Neural progenitor cell (in vitro differentiated cells): Measurements from ENCODE around the gene OPA1. TPM values are rescaled to one million over a fixed set of nuclear protein-coding genes. Genes with fewer than 3 reads are reported as not detected.

ENCODE experiments used
- DNase-seq: peaks from one replicate; pipeline ENCODE4 v3.0.0-alpha.2; 2016; ENCODE audit warnings: low spot score
- H2AFZ ChIP-seq: fragments of 200-600 bp; sonication (generic); replicated peaks from 2 replicates; pipeline ENCODE4 v1.6.1; 2016; ENCODE audit warnings: antibody characterized with exemption
- H3F3A ChIP-seq: fragments of 200-600 bp; sonication (generic); 2 replicates; pipeline ENCODE4 v1.6.1; 2016; ENCODE audit warnings: antibody characterized with exemption, low read depth
- H3K27ac ChIP-seq: fragments of 200-600 bp; sonication (generic); 2 replicates; pipeline ENCODE4 v1.5.1; 2016; ENCODE audit warnings: mild to moderate bottlenecking
- H3K27me3 ChIP-seq: fragments of 200-600 bp; sonication (generic); 2 replicates; pipeline ENCODE4 v1.6.1; 2016; ENCODE audit warnings: mild to moderate bottlenecking, moderate library complexity
- H3K36me3 ChIP-seq: fragments of 200-600 bp; sonication (generic); 2 replicates; pipeline ENCODE4 v1.5.1; 2016
- H3K4me1 ChIP-seq: fragments of 200-600 bp; sonication (generic); 2 replicates; pipeline ENCODE4 v1.6.1; 2016; ENCODE audit warnings: mixed run types
- H3K4me2 ChIP-seq: fragments of 200-600 bp; sonication (generic); 2 replicates; pipeline ENCODE4 v1.6.1; 2016
- H3K4me3 ChIP-seq: fragments of 200-600 bp; sonication (generic); 2 replicates; pipeline ENCODE4 v1.5.1; 2016
- H3K79me2 ChIP-seq: fragments of 200-600 bp; sonication (generic); 2 replicates; pipeline ENCODE4 v1.6.1; 2016; ENCODE audit warnings: low read depth
- H3K9ac ChIP-seq: fragments of 200-600 bp; sonication (generic); 2 replicates; pipeline ENCODE4 v1.6.1; 2016
- H3K9me3 ChIP-seq: fragments of 200-600 bp; sonication (generic); 2 replicates; pipeline ENCODE4 v1.5.1; 2016; ENCODE audit warnings: low read depth
- H4K20me1 ChIP-seq: fragments of 200-600 bp; sonication (generic); 2 replicates; pipeline ENCODE4 v1.6.1; 2016; ENCODE audit warnings: low read depth
- H3K27ac Mint-ChIP-seq: 3 replicates; pipeline ENCODE4 v1.8.0; 2021; ENCODE audit warnings: mixed read lengths
- H3K27me3 Mint-ChIP-seq: 2 replicates; pipeline ENCODE4 v1.8.0; 2022; ENCODE audit warnings: low read depth, mild to moderate bottlenecking, inconsistent platforms, moderate library complexity, mixed read lengths; ENCODE audit not compliant: insufficient read depth
- H3K36me3 Mint-ChIP-seq: 3 replicates; pipeline ENCODE4 v1.8.0; 2021; ENCODE audit warnings: mixed read lengths
- H3K4me1 Mint-ChIP-seq: 3 replicates; pipeline ENCODE4 v1.8.0; 2021; ENCODE audit warnings: mixed read lengths
- H3K4me3 Mint-ChIP-seq: 3 replicates; pipeline ENCODE4 v1.8.0; 2021; ENCODE audit warnings: mild to moderate bottlenecking, moderate library complexity, mixed read lengths
- H3K9me3 Mint-ChIP-seq: 3 replicates; pipeline ENCODE4 v1.8.0; 2020; ENCODE audit warnings: mixed read lengths
- EZH2 ChIP-seq: fragments of 200-600 bp; sonication (generic); IDR thresholded peaks from 2 replicates; pipeline ENCODE4 v1.6.1; 2017; ENCODE audit warnings: antibody characterized with exemption, mild to moderate bottlenecking, moderate library complexity
- EZH2phosphoT487 ChIP-seq: fragments of 200-600 bp; sonication (generic); IDR thresholded peaks from 2 replicates; pipeline ENCODE4 v1.6.1; 2017; ENCODE audit warnings: antibody characterized with exemption
- total RNA-seq: library from RNA; depleted of rRNA; stranded (reverse); fragments of >200 nt; gene quantifications from 2 replicates; pipeline ENCODE4 v1.2.3, GENCODE V29; 2015; ENCODE audit warnings: low replicate concordance
- TF ChIP-seq, protein P1 (sequence below): fragments of 200-600 bp; sonication (generic); IDR thresholded peaks from 2 replicates; pipeline ENCODE4 v1.5.1; 2017; ENCODE audit warnings: antibody characterized with exemption, mild to moderate bottlenecking

The OPA1 gene
- total RNA-seq, 1 donor from 2014 or later, result 125 TPM

DNA sequence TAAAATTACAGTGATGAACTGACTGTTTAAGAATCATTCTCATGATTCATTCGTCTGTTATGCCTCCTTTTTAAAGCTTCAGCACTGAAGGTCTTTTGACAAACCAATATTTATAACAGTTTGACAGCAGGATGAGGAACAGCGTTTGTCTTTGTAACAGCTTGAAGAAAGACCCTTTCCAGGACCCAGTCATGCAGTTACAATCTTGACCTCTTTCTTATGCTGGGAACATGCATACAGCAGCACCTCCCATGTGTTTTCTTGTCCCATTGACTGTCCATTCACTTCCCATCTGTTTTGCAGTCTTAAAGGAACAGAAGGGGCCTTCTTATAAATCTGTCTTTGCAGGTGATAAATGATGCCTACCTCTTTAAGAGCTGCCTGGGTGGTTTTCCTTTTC is 87.2 kb downstream of the OPA1 start:
- no peak overlapping the region for H3K4me3 Mint-ChIP-seq
- H4K20me1 ChIP-seq, result no peaks in the 10 kb centered on the region
- H3K4me1 ChIP-seq, result peaks cover 14% of the 10 kb centered on the region
- peaks cover 6% of the 10 kb centered on the region for H3K27me3 Mint-ChIP-seq
- TF ChIP-seq EZH2phosphoT487 (no peak), EZH2 (no peak)
- TF ChIP-seq, protein P1, sequence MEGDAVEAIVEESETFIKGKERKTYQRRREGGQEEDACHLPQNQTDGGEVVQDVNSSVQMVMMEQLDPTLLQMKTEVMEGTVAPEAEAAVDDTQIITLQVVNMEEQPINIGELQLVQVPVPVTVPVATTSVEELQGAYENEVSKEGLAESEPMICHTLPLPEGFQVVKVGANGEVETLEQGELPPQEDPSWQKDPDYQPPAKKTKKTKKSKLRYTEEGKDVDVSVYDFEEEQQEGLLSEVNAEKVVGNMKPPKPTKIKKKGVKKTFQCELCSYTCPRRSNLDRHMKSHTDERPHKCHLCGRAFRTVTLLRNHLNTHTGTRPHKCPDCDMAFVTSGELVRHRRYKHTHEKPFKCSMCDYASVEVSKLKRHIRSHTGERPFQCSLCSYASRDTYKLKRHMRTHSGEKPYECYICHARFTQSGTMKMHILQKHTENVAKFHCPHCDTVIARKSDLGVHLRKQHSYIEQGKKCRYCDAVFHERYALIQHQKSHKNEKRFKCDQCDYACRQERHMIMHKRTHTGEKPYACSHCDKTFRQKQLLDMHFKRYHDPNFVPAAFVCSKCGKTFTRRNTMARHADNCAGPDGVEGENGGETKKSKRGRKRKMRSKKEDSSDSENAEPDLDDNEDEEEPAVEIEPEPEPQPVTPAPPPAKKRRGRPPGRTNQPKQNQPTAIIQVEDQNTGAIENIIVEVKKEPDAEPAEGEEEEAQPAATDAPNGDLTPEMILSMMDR, result no peak
- no peak overlapping the region for H3K4me2 ChIP-seq
- H3K36me3 Mint-ChIP-seq, result peaks cover 17% of the 10 kb centered on the region
- no peaks in the 10 kb centered on the region for H3K27me3 ChIP-seq
- no peaks in the 10 kb centered on the region for H3F3A ChIP-seq
- DNase-seq, result no peak
- peaks cover 7% of the 10 kb centered on the region for H3K4me1 Mint-ChIP-seq
- H3K36me3 ChIP-seq, result no peaks in the 10 kb centered on the region
- no peak overlapping the region for H2AFZ ChIP-seq
- no peak overlapping the region for H3K27ac ChIP-seq
- H3K27ac Mint-ChIP-seq, result no peak overlapping the region
- H3K9me3 ChIP-seq, result no peaks in the 10 kb centered on the region
- no peaks in the 10 kb centered on the region for H3K9me3 Mint-ChIP-seq
- no peak overlapping the region for H3K4me3 ChIP-seq
- H3K79me2 ChIP-seq, result no peaks in the 10 kb centered on the region
- no peak overlapping the region for H3K9ac ChIP-seq

DNA sequence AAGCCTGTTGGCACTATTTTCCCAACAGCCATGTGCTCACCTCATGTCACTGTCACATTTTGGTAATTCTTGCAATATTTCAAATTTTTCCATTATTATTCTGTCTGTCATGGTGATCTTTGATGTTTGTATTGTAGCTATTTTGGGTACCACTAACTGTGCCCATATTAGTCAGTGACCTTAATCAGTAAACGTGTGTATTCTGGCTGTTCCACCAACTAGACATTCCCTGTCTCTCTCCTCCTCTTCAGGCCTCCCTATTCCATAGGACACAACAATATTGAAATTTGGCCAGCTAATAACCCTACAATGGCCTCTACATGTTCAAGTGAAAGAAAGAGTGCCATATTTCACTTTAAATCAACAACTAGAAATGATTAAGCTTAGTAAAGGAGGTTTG is 88.6 kb downstream of the OPA1 start:
- DNase-seq, result no peak
- no peak for TF ChIP-seq EZH2
- TF ChIP-seq, protein P1, result no peak
- TF ChIP-seq EZH2phosphoT487, result no peak
- Histone ChIP-seq H3F3A (no peaks in the 10 kb centered on the region), H3K27ac (no peak overlapping the region), H3K4me1 (peaks cover 12% of the 10 kb centered on the region), H3K9me3 (no peaks in the 10 kb centered on the region), H3K9ac (no peak overlapping the region), H3K4me3 (no peak overlapping the region), H3K4me2 (no peak overlapping the region), H2AFZ (no peak overlapping the region), H4K20me1 (no peaks in the 10 kb centered on the region), H3K36me3 (no peaks in the 10 kb centered on the region), H3K79me2 (no peaks in the 10 kb centered on the region), H3K27me3 (no peaks in the 10 kb centered on the region)
- H3K27ac Mint-ChIP-seq, result no peak overlapping the region
- H3K4me3 Mint-ChIP-seq, result no peak overlapping the region
- H3K4me1 Mint-ChIP-seq, result peaks cover 7% of the 10 kb centered on the region
- H3K36me3 Mint-ChIP-seq, result peaks cover 15% of the 10 kb centered on the region
- H3K9me3 Mint-ChIP-seq, result no peaks in the 10 kb centered on the region
- peaks cover 3% of the 10 kb centered on the region for H3K27me3 Mint-ChIP-seq

DNA sequence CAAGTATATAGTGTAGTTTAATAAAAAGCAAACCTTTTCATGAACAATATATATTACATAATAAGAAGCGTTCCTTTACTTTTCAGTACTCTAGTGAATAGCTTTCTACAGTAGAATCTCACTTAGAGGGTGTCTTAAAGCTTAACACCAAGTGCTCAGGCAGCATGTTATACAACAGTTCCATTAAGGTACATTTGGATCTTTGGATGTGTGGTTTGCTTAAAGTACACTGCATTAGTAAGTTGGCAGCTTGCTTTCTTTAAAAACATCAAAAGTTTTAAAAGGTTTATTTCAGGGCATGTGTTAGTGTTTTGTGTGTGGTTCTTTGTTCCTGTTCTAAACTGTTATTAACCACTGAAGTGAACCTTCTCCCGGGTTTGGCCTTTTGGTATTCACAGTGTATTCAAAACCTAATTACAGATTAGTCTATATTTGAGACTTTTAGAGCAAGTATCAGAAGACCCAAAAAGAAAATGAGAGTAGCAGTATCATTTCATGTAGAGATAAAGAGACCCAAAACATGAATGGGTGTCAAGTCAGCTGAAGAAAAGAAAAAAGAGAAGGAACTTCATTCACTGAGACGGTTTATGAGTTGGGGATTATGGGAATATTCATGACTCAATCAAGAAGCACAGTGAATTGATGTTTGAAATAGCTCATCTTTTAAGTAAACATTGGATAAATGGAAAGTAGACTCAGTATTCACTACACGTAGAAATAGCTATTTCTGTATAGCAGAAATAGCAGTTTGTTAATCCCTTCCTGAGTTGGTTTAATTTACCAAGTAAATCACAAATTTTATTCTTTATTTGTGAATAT is 93.9 kb downstream of the OPA1 start:
- Histone ChIP-seq H4K20me1 (no peaks in the 10 kb centered on the region), H3K36me3 (peaks cover 5% of the 10 kb centered on the region), H3K4me3 (no peak overlapping the region), H3K9ac (no peak overlapping the region), H3K79me2 (no peaks in the 10 kb centered on the region), H3K4me1 (peaks cover 14% of the 10 kb centered on the region), H3F3A (no peaks in the 10 kb centered on the region), H3K4me2 (no peak overlapping the region), H3K27me3 (no peaks in the 10 kb centered on the region), H2AFZ (no peak overlapping the region), H3K27ac (no peak overlapping the region), H3K9me3 (no peaks in the 10 kb centered on the region)
- no peak for DNase-seq
- peaks cover 15% of the 10 kb centered on the region for H3K36me3 Mint-ChIP-seq
- no peak for TF ChIP-seq EZH2phosphoT487
- TF ChIP-seq EZH2, result no peak
- TF ChIP-seq, protein P1, result no peak
- no peaks in the 10 kb centered on the region for H3K27me3 Mint-ChIP-seq
- no peaks in the 10 kb centered on the region for H3K9me3 Mint-ChIP-seq
- H3K4me3 Mint-ChIP-seq, result no peak overlapping the region
- no peaks in the 10 kb centered on the region for H3K4me1 Mint-ChIP-seq
- H3K27ac Mint-ChIP-seq, result no peak overlapping the region
